Measurements from ENCODE around the gene CTXN1.

Gene CTXN1

DNA sequence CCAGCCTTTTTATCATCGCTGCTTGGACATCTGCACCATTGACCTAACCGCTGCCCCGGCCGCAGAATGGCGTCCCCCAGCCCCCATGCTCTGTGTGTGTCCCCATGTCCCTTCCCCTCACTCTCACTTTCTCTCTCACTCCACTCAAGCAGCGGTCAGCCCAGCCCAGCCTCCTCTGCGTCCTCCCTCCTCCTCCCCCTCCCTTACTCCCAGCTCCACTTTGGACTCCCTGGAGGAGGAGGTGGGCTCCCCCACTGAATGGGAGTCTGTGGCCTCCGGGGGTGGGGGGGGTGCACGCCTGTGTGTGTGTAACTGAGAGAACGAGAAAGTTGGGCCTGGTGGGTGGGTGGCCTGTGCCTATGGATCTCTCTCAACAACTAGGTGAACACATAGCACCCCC, 20.1 kb downstream of the CTXN1 start:
- Histone ChIP-seq H3K9ac (ENCODE audit: low read length) (no peak overlapping the region), H3K27ac (ENCODE audit: low read length) (no peak overlapping the region), H3K79me2 (ENCODE audit: low read length) (peaks cover 54% of the 10 kb centered on the region)

GRCh38 chr19:7905268-7905667, 20.7 kb downstream of the CTXN1 start:
- TF ChIP-seq EZH2phosphoT487 (IDR thresholded peaks at IDR 0.05; ENCODE audit: low read depth) = no peak
- no peak for TF ChIP-seq CTCF (IDR thresholded peaks at IDR 0.05; ENCODE audit: low read depth, low read length)
- peaks cover 54% of the 10 kb centered on the region for H3K79me2 ChIP-seq (ENCODE audit: low read length)
- peaks cover 6% of the 10 kb centered on the region for H3K36me3 ChIP-seq (replicated peaks; ENCODE audit: low read depth, low read length)
- no peak overlapping the region for H3K27ac ChIP-seq (ENCODE audit: low read length)
- peak overlapping the region; percentile 98 for H3K4me2 ChIP-seq (ENCODE audit: low read length)
- no peak overlapping the region for H2AFZ ChIP-seq (ENCODE audit: low read depth, low read length)
- H3K4me1 ChIP-seq (ENCODE audit: low read length) = peaks cover 16% of the 10 kb centered on the region
- no peaks in the 10 kb centered on the region for H3K27me3 ChIP-seq (ENCODE audit: low read depth, low read length)
- H4K20me1 ChIP-seq (ENCODE audit: insufficient read depth, low read length) = peaks cover 35% of the 10 kb centered on the region
- H3K9me3 ChIP-seq (ENCODE audit: insufficient read depth, low read length) = no peaks in the 10 kb centered on the region
- peak overlapping the region; percentile 87; the same call in 1 of the 2 replicates for H3K9ac ChIP-seq (ENCODE audit: low read length)
- H3K4me3 ChIP-seq (ENCODE audit: low read length) = peak overlapping the region; percentile 95; the same call in 1 of the 2 replicates

More for the DNA sequence above, 20.1 kb downstream of the CTXN1 start:
- Histone ChIP-seq H3K36me3 (replicated peaks; ENCODE audit: low read depth, low read length) (peaks cover 11% of the 10 kb centered on the region), H3K4me2 (ENCODE audit: low read length) (no peak overlapping the region), H3K27me3 (ENCODE audit: low read depth, low read length) (no peaks in the 10 kb centered on the region), H3K4me3 (ENCODE audit: low read length) (no peak overlapping the region), H3K9me3 (ENCODE audit: insufficient read depth, low read length) (no peaks in the 10 kb centered on the region), H2AFZ (ENCODE audit: low read depth, low read length) (no peak overlapping the region), H4K20me1 (ENCODE audit: insufficient read depth, low read length) (peaks cover 35% of the 10 kb centered on the region), H3K4me1 (ENCODE audit: low read length) (peaks cover 16% of the 10 kb centered on the region)
- TF ChIP-seq EZH2phosphoT487 (IDR thresholded peaks at IDR 0.05; ENCODE audit: low read depth) = no peak
- no peak for TF ChIP-seq CTCF (IDR thresholded peaks at IDR 0.05; ENCODE audit: low read depth, low read length)

DNA sequence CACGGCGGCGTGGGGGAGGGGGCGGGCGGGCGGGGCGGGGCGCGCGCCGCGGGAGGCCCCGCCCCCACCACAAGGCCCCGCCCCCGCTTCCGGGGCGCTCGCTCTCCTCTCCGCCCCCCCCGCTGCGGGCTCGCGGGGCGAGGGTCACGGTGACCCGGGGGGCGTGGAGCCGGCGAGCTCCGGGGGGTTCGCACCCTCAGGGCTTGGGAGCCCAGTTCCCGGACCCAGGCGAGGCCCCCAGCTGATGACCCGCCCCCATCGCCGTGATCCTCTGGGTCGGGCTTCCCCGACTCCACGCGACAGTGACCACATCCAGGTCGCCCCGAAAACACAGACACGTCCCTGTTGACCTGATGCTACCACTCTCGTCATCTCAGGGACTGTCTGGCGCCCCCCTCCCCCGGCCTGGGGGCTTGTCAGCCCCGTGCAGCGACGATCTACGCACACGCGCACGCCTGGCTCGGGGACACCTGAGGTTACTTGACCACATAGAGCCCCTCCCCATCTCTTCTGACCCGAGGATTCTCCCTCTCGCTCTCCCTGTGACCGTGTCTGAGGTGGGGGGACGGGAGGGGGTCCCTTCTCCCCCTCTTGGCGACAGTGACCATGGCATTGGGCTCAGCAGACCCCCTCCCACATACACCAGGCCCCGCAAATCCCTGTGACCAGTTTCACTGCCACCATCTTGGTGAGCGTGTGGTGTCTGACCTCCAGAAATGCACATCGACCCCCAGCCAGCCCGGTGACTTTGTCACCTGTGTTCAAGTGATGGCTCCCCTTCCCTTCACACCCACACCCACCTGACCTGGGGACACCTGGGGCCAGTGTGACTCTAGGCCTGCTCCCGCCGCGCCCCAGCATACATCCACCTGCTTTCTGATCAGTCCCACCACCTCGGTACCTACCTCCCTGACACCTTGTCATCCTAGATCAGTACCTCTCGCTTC, 21.6 kb downstream of the CTXN1 start:
- Histone ChIP-seq H3K79me2 (ENCODE audit: low read length) (peaks cover 54% of the 10 kb centered on the region), H3K27ac (ENCODE audit: low read length) (peak overlapping the region; percentile 58), H2AFZ (ENCODE audit: low read depth, low read length) (no peak overlapping the region), H3K9ac (ENCODE audit: low read length) (peak overlapping the region; percentile 87), H3K4me3 (ENCODE audit: low read length) (peak overlapping the region; percentile 95), H4K20me1 (ENCODE audit: insufficient read depth, low read length) (peaks cover 35% of the 10 kb centered on the region), H3K27me3 (ENCODE audit: low read depth, low read length) (no peaks in the 10 kb centered on the region), H3K9me3 (ENCODE audit: insufficient read depth, low read length) (no peaks in the 10 kb centered on the region), H3K36me3 (replicated peaks; ENCODE audit: low read depth, low read length) (peaks cover 6% of the 10 kb centered on the region), H3K4me1 (ENCODE audit: low read length) (peaks cover 16% of the 10 kb centered on the region), H3K4me2 (ENCODE audit: low read length) (peak overlapping the region; percentile 98)
- TF ChIP-seq CTCF (IDR thresholded peaks at IDR 0.05; ENCODE audit: low read depth, low read length) (no peak), EZH2phosphoT487 (IDR thresholded peaks at IDR 0.05; ENCODE audit: low read depth) (no peak)

All from OCI-LY3 (cell line).